MM.1S (cell line): ENCODE data around the gene VAV3.

ENCODE experiments used
- DNase-seq: peaks from one replicate; pipeline ENCODE4 v3.0.0-alpha.2; 2015
- H2AFZ ChIP-seq: fragments of 300-600 bp; sonication (generic); 2 replicates; pipeline ENCODE4 v1.6.0; 2016; ENCODE audit warnings: antibody characterized with exemption, low read length
- H3F3A ChIP-seq: fragments of 300-600 bp; sonication (generic); 2 replicates; pipeline ENCODE4 v1.6.1; 2016; ENCODE audit warnings: mild to moderate bottlenecking, antibody characterized with exemption, low read length, moderate library complexity, mixed read lengths; ENCODE audit not compliant: insufficient read depth
- H3K27ac ChIP-seq: fragments of 300-600 bp; sonication (generic); 2 replicates; pipeline ENCODE4 v1.5.1; 2016; ENCODE audit warnings: mild to moderate bottlenecking, low read length
- H3K27me3 ChIP-seq: fragments of 300-600 bp; sonication (generic); replicated peaks from 2 replicates; pipeline ENCODE4 v1.6.0; 2016; ENCODE audit warnings: low read length; ENCODE audit not compliant: insufficient read depth
- H3K36me3 ChIP-seq: fragments of 300-600 bp; sonication (generic); replicated peaks from 2 replicates; pipeline ENCODE4 v1.6.1; 2016; ENCODE audit warnings: mild to moderate bottlenecking, low read length, mixed read lengths; ENCODE audit not compliant: insufficient read depth
- H3K4me1 ChIP-seq: fragments of 300-600 bp; sonication (generic); 2 replicates; pipeline ENCODE4 v1.6.1; 2016; ENCODE audit warnings: low read length, mixed read lengths
- H3K4me2 ChIP-seq: fragments of 300-600 bp; sonication (generic); 2 replicates; pipeline ENCODE4 v1.6.0; 2016; ENCODE audit warnings: low read depth, low read length
- H3K4me3 ChIP-seq: fragments of 300-600 bp; sonication (generic); 2 replicates; pipeline ENCODE4 v1.5.1; 2016; ENCODE audit warnings: low read length, mixed read lengths
- H3K79me2 ChIP-seq: fragments of 300-600 bp; sonication (generic); 2 replicates; pipeline ENCODE4 v1.6.1; 2016; ENCODE audit warnings: mixed run types, low read length, mixed read lengths
- H3K9ac ChIP-seq: fragments of 300-600 bp; sonication (generic); 2 replicates; pipeline ENCODE4 v1.6.1; 2016; ENCODE audit warnings: low read length, mixed read lengths
- H3K9me2 ChIP-seq: fragments of 300-600 bp; sonication (generic); replicated peaks from 2 replicates; pipeline ENCODE4 v1.6.1; 2016; ENCODE audit warnings: mild to moderate bottlenecking, low read length, mixed read lengths; ENCODE audit not compliant: insufficient read depth
- H3K9me3 ChIP-seq: fragments of 300-600 bp; sonication (generic); replicated peaks from 2 replicates; pipeline ENCODE4 v1.6.1; 2016; ENCODE audit warnings: mild to moderate bottlenecking, low read length, mixed read lengths; ENCODE audit not compliant: insufficient read depth
- H4K20me1 ChIP-seq: fragments of 300-600 bp; sonication (generic); 2 replicates; pipeline ENCODE4 v1.6.1; 2016; ENCODE audit warnings: mild to moderate bottlenecking, low read length, moderate library complexity, mixed read lengths; ENCODE audit not compliant: insufficient read depth
- EZH2 ChIP-seq: fragments of 300-600 bp; sonication (generic); optimal IDR thresholded peaks from 2 replicates; pipeline ENCODE3; 2017; ENCODE audit warnings: low read depth, mild to moderate bottlenecking, antibody characterized with exemption, low read length, mixed read lengths
- EZH2phosphoT487 ChIP-seq: fragments of 300-600 bp; sonication (generic); IDR thresholded peaks from 2 replicates; pipeline ENCODE4 v1.6.1; 2018; ENCODE audit warnings: antibody characterized with exemption, low read length
- TF ChIP-seq, protein P1 (sequence below): fragments of 300-600 bp; sonication (generic); IDR thresholded peaks from 2 replicates; pipeline ENCODE4 v1.5.1; 2016; ENCODE audit warnings: antibody characterized with exemption, low read length, mixed read lengths

The VAV3 gene

DNA sequence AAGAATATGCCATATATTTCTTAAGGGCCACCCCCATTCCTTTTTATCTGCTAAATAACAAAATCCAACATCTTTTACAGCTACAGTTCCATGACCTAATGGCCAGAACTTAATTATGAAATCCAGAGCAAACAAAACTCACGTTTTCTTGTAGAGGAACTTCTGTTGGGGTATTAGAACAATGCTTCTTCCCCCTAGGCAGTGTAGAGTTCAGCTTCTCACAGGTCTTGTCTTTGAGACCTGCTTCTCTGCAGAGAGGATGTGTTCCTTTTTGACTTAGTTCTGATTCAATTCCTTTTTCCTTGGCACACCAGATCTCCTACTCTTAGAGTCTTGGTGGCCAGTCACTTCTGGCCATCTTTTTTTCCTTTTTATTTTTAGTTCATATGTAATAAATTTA, 22.2 kb downstream of the VAV3 start:
- H3K9me2 ChIP-seq = no peaks in the 10 kb centered on the region
- no peaks in the 10 kb centered on the region for H3K9me3 ChIP-seq
- no peak for TF ChIP-seq EZH2phosphoT487
- TF ChIP-seq, protein P1, sequence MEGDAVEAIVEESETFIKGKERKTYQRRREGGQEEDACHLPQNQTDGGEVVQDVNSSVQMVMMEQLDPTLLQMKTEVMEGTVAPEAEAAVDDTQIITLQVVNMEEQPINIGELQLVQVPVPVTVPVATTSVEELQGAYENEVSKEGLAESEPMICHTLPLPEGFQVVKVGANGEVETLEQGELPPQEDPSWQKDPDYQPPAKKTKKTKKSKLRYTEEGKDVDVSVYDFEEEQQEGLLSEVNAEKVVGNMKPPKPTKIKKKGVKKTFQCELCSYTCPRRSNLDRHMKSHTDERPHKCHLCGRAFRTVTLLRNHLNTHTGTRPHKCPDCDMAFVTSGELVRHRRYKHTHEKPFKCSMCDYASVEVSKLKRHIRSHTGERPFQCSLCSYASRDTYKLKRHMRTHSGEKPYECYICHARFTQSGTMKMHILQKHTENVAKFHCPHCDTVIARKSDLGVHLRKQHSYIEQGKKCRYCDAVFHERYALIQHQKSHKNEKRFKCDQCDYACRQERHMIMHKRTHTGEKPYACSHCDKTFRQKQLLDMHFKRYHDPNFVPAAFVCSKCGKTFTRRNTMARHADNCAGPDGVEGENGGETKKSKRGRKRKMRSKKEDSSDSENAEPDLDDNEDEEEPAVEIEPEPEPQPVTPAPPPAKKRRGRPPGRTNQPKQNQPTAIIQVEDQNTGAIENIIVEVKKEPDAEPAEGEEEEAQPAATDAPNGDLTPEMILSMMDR = no peak
- no peak for TF ChIP-seq EZH2
- H3K27me3 ChIP-seq = no peaks in the 10 kb centered on the region
- H4K20me1 ChIP-seq = no peaks in the 10 kb centered on the region
- H3K36me3 ChIP-seq = no peaks in the 10 kb centered on the region
- H2AFZ ChIP-seq = no peak overlapping the region
- H3K4me1 ChIP-seq = no peaks in the 10 kb centered on the region
- H3F3A ChIP-seq = no peaks in the 10 kb centered on the region
- H3K27ac ChIP-seq = no peak overlapping the region
- no peak overlapping the region for H3K4me2 ChIP-seq
- no peak for DNase-seq
- H3K4me3 ChIP-seq = no peak overlapping the region
- no peaks in the 10 kb centered on the region for H3K79me2 ChIP-seq
- H3K9ac ChIP-seq = no peak overlapping the region

DNA sequence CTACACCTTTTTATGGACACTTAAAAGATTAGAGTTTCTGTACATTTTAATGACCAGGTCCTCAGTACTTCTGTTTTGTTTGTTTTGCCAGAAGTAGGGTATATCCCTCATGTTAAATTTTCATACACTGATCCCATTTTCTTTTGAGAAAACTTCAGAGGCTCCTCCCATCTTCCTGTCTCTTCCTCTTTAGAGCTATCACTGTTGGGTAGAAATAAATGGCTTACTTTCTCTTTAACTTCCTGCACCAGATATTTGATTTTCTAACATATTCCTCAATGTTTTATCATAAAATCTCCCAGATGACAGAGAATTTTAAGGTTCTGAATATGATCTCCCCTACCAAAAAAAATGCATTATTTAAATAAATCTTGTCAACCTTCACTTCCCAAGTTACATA, 23.4 kb downstream of the VAV3 start:
- no peaks in the 10 kb centered on the region for H3K36me3 ChIP-seq

DNA sequence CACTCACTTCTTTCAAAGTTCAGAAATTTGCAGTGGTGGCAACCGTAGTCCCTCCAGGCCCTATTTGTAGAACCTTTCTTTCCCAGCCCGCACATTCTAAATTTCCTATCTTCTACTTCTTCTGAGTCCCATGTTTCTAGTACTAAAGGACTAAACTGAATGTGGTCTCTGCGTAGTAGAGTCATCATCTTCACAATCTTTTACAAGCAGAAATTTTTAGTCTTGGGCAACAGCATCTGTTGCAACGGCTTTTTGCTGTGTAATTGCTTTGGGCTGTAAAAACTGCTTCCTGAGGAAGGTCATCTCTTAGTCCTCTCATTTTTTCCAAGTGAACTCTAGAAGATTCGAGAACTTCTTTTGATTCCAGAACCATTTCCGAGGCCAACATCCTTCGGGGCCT, 23.9 kb downstream of the VAV3 start:
- Histone ChIP-seq H3K9me2 (no peaks in the 10 kb centered on the region), H3K27ac (no peak overlapping the region), H4K20me1 (no peaks in the 10 kb centered on the region), H3K4me1 (peaks cover 6% of the 10 kb centered on the region; the same call in 1 of the 2 replicates), H3K79me2 (no peaks in the 10 kb centered on the region), H3K4me3 (no peak overlapping the region), H3K4me2 (no peak overlapping the region), H3K9me3 (no peaks in the 10 kb centered on the region), H3K9ac (no peak overlapping the region), H2AFZ (no peak overlapping the region), H3K36me3 (no peaks in the 10 kb centered on the region), H3K27me3 (no peaks in the 10 kb centered on the region), H3F3A (peaks cover 5% of the 10 kb centered on the region; the same call in 1 of the 2 replicates)
- DNase-seq = no peak
- TF ChIP-seq EZH2phosphoT487 (no peak), EZH2 (no peak)
- TF ChIP-seq, protein P1 = no peak

More for the DNA sequence above, 23.4 kb downstream of the VAV3 start:
- H3K9me3 ChIP-seq = no peaks in the 10 kb centered on the region
- H3K4me2 ChIP-seq = no peak overlapping the region
- DNase-seq = no peak
- H3K9me2 ChIP-seq = no peaks in the 10 kb centered on the region
- H3K4me1 ChIP-seq = peaks cover 6% of the 10 kb centered on the region; the same call in 1 of the 2 replicates
- H3K27ac ChIP-seq = no peak overlapping the region
- no peak overlapping the region for H3K4me3 ChIP-seq
- no peak for TF ChIP-seq EZH2phosphoT487
- TF ChIP-seq, protein P1 = no peak
- no peak for TF ChIP-seq EZH2
- no peaks in the 10 kb centered on the region for H3K79me2 ChIP-seq
- H3F3A ChIP-seq = 0 out of 2 replicates have a peak, but pooled peaks cover 3% of the 10 kb centered on the region
- no peaks in the 10 kb centered on the region for H4K20me1 ChIP-seq
- H2AFZ ChIP-seq = no peak overlapping the region
- H3K9ac ChIP-seq = no peak overlapping the region
- H3K27me3 ChIP-seq = no peaks in the 10 kb centered on the region
